Stimulated activated CD4-positive, alpha-beta T cell treated with anti-CD3 and anti-CD28 coated beads, TNF-alpha, amount 100 ng/mL, for 1 hour (primary cell): ENCODE data around the gene CALML5.

Source experiments
- DNase-seq, 3 donors: peaks; one replicate each; pipeline ENCODE4 v3.0.0-alpha.2; 2020; ENCODE audit warnings: low read depth in 3 of 3, low spot score in 1 of 3

Gene CALML5

GRCh38 chr10:5465976-5466450 is 33.4 kb downstream of the CALML5 start:
- DNase-seq: no peak

DNA sequence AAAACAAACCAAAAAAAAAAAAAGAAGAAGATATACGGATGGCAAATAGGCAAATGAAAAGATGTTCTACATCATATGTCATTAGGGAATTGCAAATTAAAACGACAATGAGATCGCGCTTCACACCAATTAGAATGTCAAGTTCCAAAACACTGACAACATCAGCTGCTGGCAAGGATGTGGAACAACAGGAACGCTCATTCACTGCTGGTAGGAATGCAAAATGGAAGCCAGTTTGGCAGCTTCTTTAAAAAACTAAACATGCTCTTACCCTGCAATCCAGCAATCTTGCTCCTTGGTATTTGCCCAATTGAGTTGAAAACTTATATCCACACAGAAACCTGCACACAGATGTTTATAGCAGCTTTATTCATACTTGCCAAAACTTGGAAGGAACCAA is 34.8 kb downstream of the CALML5 start:
- no peak for DNase-seq

GRCh38 chr10:5462841-5463293 is 36.5 kb downstream of the CALML5 start:
- DNase-seq: no peak

- DNase-seq: no peak
These were observed 37.2 kb downstream of the CALML5 start for GRCh38 chr10:5461914-5462840.

DNA sequence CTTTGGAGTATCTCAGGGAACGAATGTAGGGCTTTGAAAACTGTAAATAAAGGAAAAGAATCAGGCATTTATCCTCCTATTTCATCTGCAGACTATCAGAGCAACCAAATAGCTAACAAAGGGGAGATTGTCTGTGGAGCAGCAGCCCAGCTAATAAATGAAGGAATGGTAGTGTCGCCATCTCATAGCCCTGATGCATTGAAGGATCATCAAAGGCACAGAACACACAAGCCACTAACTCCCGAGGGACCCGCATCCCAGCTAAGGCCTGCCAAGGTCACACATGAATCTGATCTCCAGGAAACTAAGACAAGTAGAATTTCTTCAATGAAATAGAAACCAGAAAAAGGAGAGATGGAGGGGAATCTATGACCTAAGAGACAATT is 38.2 kb downstream of the CALML5 start:
- no peak for DNase-seq

DNA sequence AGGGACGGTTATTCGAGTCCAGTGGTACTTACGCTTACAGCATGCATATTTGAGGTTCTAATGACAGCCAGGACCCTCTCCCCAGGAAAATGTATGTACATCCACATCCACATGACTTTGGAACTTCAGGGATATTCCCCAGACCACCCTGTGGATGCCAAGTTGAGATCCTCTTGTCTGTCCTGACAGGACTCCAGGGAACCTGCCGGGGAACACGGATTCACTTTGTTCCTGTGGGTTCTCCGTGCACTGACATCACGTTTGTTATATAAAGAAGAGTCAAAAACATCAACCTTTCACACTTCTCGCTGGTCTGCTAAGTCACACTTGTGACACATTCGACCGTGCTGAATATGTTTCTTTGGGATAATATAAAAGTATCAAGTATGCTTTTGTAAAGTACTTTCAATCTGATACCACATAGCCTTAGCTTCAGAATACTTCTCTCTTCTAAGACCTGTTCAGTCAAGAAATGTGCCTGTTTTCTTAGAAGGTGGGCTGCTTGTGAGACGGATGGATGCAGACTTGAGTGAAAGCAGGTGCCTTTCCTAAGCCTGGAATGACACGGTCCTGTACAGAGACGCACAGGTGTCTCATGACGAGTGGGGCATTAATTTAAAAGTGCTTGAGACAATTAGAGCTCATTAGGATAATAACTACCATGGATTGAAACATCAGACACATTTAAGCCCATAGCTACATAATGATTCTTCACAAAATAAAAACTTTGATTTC is 38.7 kb downstream of the CALML5 start:
- DNase-seq: no peak

GRCh38 chr10:5458949-5459747 is 40.2 kb downstream of the CALML5 start:
- no peak for DNase-seq

DNA sequence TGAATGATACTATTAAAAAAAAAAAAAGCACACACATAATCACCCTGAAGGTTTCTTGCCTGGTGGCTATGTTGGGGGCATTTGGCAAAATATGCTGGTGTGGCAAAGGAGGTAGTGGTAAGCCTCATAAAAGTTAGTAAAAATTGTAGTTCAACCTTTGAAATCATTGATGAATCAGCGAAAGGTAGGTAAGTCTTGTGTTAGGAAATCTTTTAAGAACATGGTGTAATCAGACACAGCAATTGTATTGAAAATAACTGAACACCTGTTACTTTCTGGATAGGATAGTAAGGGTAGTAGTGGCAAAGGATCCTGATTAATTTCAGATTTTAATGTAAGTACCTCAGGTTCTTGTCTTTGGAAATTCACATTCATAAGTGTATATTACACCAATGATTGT is 40.9 kb downstream of the CALML5 start:
- DNase-seq: no peak

- DNase-seq: no peak
These were observed 41.6 kb downstream of the CALML5 start for GRCh38 chr10:5457741-5458140.

DNA sequence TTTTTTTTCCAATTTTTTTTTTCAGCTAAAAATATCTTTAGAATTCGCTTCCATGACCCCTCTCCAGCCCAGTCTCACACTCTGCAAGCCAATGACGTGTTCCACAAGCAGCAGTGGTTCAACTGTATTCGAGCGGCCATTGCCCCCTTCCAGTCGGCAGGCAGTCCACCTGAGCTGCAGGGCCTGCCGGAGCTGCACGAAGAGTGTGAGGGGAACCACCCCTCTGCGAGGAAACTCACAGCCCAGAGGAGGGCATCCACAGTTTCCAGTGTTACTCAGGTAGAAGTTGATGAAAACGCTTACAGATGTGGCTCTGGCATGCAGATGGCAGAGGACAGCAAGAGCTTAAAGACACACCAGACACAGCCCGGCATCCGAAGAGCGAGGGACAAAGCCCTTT is 42.8 kb downstream of the CALML5 start:
- DNase-seq: no peak

GRCh38 chr10:5453749-5454489 is 45.5 kb downstream of the CALML5 start:
- DNase-seq: no peak

DNA sequence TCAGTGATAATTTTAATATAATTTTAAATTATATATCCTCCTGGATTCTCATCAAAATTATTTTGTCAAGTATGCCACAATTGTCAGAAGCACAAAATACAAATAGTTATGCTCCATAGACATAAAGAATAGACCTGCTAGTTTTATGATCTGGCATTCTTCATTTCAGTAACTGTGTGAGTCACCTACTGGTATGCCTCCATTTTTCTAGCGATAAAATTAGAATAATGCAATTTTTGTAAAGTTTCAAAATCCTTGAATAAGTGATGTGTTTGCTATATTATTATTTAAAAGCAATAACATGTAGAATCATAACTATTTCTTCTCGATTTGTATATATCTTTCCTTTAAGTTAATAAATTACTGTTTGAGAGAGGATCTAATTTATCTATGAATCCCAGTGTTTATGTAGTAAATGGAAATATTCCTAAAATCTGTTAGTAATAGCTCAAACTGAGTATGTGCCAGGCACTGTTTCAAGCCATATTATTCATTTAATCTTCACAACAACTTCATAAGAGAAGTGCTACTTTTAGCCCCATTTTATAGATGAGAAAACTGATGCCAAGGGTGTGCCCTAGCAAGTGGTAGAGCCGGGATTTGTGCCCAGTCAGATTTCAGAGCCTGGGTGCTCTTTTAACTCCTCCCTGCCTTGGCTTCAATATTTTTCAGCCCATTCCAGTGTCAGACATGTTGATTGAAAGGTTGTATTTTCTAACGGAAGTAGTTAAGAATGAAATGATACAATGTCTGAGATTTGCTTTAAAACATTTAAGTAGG is 48.6 kb downstream of the CALML5 start:
- no peak for DNase-seq

DNA sequence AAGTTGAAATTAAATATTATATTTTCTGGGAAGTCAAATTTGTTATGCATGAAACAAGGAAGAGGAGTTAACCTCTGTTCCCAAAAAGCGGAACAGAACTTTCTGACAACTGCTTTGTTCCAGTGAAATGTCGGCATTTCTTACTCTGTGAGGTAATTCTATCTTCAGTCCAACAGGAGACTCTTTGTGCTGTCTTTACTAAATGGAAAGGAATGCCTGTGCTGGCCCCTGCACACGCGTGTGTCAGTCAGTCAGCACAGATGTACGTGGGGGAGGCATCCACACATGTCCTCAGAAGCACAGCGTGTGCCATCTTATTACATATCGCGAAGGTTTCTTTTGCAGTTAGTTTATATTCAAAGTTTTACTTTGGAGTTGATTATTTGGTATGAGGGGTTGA is 49.5 kb downstream of the CALML5 start:
- no peak for DNase-seq

- no peak for DNase-seq
These were observed 50.1 kb downstream of the CALML5 start for GRCh38 chr10:5449227-5449626.
